Kidney glomerular epithelial cell (primary cell): Measurements from ENCODE around the gene SLCO2B1.

Experiments used
- DNase-seq: peaks from one replicate; lab custom pipeline; 2025; lab: John Stamatoyannopoulos, UW

The SLCO2B1 gene

GRCh38 chr11:75145196-75145971, 5.5 kb upstream of the SLCO2B1 start:
- DNase-seq, result no peak

GRCh38 chr11:75145972-75146519, 4.9 kb upstream of the SLCO2B1 start:
- no peak for DNase-seq

GRCh38 chr11:75146711-75147110, 4.2 kb upstream of the SLCO2B1 start:
- no peak for DNase-seq

- DNase-seq, result no peak
Measured at GRCh38 chr11:75147191-75147874, 3.6 kb upstream of the SLCO2B1 start.

DNA sequence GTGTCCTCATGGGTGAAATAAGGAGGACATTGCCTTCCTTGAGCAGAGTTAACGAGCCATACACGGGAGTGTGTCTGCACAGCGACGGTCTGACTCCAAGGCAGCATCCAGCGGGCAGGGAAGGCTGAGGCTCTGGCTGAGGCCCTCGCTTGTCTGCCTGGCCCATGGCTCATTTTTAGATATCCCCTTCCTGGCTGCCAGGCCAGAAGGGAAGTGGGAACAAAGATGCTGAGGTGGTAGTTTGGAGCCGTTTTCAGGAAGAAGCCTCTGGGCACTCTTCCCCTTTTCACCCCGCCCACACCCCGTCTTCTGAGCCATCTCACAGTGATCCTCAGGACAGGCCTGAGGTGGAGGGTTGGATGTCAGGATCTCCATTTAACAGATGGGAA, 3.0 kb upstream of the SLCO2B1 start:
- no peak for DNase-seq

GRCh38 chr11:75148436-75148983, 2.4 kb upstream of the SLCO2B1 start:
- no peak for DNase-seq

GRCh38 chr11:75149766-75150465, 991 bp upstream of the SLCO2B1 start:
- DNase-seq, result no peak

DNA sequence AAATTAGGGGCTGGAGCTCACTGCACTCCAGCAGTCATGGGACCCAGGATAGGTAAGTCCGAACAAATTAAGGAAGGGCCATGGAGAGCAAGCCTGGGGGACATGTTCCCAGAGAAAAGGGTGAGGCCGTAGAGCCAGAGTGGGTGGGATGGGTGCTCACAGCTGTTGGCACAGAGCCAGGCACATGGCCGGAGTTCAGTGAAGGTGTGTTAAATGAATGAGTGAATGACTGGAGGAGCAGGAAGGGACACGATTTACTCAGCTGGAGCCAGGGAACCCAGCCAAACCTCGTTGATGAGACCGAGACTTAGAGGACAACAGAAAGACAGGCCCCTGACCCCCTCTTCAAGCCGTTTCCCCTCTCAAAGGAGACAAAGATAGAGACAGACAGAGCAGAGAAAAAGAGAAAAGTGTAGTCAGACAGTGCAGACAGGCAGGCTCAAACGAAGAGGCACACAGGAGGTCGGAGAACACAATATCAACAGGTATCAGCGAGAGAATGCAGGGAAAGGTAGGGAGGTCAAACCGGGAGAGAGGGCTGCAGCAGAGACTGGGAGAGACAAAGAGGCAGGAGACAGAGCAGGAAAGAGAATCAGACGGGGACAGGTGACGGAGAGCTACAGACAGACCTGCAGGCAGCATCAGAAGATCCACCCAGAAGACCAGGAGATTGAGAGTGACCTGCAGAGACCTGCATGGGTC, 590 bp downstream of the SLCO2B1 start:
- no peak for DNase-seq

GRCh38 chr11:75152090-75152489, 1.2 kb downstream of the SLCO2B1 start:
- DNase-seq, result no peak

- DNase-seq, result no peak
Measured at GRCh38 chr11:75152651-75153427, 1.9 kb downstream of the SLCO2B1 start.

DNA sequence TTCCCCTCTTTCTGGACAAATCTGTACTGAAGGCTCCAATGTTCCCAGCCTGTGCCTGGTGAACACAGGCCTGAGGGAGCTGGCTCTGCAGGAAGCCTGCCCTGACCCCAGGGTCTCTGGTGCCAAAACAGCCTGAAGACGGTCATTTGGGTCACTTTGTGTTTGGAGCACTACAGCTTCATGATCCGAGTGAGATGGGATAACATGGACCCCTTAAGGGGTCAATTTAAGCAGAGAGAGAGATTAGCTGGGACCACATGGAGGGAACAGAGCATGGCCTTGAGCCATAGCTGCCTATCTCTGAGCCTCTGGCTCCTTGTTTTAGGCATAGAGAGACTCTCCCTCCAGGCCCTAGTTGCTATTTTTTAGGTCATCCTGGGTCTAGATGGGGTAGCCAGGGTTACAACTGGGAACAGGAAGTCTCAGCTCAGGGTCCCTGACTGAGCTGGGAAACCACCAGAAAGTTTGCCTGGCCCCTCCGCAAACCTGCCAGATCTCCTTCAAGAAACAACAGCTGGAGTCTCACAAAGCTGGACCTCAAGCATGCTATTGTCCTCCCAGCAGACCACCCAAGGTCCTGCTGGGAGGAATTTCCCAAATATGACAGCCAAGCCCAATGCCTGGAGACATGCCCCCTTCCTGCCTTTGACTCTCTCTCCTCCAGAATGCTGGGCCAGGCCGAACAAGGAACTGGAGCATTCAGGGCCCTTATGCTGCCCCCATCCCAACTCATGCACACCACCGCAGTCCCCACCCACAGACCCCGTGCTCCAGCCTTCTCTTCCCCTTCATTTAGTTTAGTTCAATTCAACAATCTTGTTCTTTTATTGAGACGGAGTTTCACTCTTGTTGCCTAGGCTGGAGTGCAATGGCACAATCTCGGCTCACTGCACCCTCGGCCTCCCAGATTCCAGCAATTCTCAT, 4.0 kb downstream of the SLCO2B1 start:
- no peak for DNase-seq

DNA sequence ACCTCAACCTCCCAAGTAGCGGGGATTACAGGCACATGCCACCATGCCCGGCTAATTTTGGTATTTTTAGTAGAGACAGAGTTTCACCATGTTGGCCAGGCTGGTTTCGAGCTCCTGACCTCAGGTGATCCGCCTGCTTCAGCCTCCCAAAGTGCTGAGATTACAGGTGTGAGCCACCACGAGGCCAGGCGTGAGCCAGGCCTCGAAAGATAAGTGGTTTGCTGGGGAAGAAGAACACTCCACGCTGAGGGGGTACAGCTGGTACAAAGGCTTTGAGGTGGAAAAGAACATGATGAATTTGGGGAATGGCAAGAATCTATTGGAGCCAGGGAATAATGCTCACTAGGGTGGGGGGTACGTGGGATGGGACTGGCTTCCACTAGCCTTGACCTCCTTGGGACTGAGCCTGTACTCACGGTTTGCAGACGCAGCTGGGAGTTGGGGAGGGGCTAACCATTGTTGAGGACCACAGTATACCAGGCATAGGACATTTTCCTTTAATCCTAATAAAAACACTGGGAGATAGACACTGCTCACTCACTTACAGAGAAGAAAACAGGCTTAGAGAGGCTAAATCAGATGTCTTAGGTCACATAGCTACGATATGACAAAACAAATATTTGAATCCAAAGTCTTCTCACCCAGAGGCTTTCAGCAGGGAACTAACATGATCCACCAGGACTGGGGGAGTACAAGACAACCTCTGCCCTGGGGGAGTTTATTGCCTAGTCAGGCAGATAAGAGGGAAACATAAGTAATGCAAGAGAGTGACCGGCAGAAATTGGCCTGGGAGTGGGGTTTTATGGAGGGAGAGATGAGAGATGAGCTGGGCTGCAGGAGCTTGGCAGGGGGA, 4.9 kb downstream of the SLCO2B1 start:
- peak; percentile 2 for DNase-seq

DNA sequence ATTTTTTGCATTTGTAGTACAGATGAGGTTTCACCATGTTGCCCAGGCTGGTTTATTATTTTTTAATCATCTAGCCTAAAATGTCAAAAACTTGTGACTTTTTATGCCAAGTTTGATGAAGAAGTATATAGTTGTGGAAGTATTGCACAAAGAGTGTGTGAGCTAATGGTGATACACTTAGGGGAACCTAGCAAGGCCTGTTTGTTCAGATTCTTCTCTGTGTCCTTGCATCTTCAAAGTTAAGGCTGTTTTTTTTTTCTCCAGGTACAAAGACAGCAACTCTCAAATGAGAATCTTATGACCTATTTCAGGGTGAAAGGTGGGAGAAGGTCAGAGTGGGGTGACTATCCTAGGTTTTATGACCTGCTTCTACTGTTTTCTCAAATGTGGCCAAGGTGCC, 7.3 kb downstream of the SLCO2B1 start:
- no peak for DNase-seq

DNA sequence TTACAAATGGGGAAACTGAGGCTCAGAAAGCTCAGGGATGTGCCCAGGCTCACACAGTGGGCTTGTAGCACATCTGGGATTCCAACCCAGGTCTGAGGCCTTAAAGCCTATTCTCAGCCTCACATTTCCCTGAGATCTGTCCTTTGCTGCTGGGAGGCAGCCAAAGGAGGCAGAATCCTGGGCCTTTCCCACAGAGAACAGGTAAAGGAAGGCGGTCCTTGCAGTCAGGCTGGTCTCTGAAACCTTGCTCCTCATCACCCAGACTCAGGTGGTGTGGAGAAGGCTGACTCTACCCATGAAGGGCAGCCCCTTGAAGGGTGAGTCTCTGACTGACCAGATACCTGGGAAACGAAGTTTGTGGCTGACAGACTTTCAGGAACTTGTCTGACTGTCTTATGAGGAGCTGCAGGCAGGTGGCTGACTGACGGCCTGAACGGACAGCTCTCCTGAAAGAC, 7.8 kb downstream of the SLCO2B1 start:
- DNase-seq, result no peak

DNA sequence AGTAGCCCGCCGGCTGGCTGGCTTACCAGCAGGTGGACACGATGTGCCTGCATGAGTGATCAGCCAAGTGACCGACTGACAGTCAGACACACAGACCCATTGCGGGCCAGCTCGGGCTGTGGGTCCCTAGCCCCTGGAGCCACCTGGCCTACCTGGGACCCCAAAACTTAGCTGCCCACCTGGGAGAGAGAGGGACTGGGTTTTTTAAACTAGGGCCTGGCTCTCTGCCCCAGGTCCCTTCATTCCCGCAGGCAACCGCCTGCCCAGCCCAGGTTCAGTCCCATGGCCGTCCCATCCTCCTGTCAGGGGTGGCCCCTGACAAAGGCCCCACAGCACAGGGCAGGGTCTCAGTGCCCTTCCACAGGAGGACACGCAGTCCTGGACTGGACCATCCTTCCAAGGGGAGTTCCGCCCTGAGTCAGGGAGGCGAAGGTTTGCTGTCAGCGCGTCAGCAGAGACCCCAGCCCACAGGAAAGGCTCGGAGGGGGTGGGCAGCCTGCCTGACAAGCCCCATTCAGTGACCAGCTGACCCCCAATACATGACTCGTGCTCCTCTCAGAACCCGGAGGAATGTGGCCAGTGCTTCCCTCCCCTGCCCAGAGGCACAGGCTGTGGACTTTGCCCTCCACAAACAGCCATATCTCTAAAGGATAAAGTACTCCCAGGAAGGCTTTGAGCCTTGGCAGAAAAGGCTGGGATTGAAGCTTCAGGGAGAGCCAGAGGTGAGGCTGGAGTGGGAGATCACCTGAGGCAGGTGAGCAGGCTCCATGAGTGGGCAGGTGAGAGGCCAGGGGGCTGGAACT, 8.4 kb downstream of the SLCO2B1 start:
- DNase-seq, result no peak

- DNase-seq, result peak; percentile 18
Measured at GRCh38 chr11:75160220-75160757, 9.4 kb downstream of the SLCO2B1 start.

GRCh38 chr11:75160880-75161279, 10.0 kb downstream of the SLCO2B1 start:
- no peak for DNase-seq
